ENCODE measurements around the gene ZNF367. TPM values are rescaled to one million over a fixed set of nuclear protein-coding genes. Genes with fewer than 3 reads are reported as not detected.
A peak's percentile ranks its signal among the peaks of the same experiment; 100 is the strongest.

ZNF367 gene
- total and polyA plus RNA-seq, 2 experiments from 2014 or later = 0.98 to 3.6 TPM

DNA sequence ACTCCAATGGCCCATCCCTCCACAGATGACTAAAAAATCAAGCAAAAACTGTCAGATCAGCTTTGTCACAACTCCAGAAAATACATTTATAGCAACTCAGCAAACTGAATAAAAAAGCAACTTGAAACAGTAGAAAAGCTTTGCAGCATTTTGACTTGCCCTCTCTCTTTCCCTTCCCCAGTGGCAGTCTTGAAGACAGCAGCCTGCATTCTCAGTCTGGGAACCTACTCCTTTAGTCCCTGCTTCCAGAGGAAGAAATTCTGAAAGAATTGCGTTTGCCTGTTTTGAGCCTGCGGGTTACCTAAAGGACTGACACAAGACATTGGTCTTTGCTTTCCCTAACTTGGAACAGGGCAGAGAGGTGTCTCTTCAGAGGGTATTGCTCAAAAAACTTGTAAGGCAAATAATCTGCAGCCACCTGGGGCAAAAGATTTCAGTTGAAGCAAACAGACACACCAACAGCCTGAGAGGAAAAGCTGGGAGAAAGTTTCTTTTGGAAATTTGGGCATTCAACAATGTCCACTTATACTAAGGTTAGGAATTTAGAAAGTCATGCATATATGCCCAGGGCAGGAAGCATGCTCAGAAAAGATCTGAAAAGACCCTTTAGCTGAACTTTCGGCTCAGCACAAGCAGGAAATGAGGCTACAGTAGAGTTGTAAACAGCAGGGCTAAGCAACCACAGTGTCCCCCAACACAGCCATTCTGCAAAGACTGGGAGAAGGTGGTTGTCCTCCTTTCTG, 19.4 kb downstream of the ZNF367 start:
- Histone ChIP-seq H3K4me1 (ENCODE audit: insufficient read depth) (no peaks in the 10 kb centered on the region), H3K27me3 (no peaks in the 10 kb centered on the region), H3K9me3 (ENCODE audit: low read depth) (no peaks in the 10 kb centered on the region), H3K27ac (peak overlapping the region; percentile 8), H3K4me3 (no peak overlapping the region), H2AFZ (peak overlapping the region; percentile 39), H3K36me3 (replicated peaks; ENCODE audit: insufficient read depth, low read depth) (no peaks in the 10 kb centered on the region), H3K79me2 (peaks cover 31% of the 10 kb centered on the region), H3K9me2 (replicated peaks; ENCODE audit: insufficient read depth) (no peaks in the 10 kb centered on the region), H3K4me2 (no peak overlapping the region), H4K20me1 (ENCODE audit: insufficient read depth, poor library complexity, severe bottlenecking) (no peaks in the 10 kb centered on the region)
- 76% methylated on average over 3 of the region's 3 CpGs for WGBS (ENCODE audit: low lambda C conversion rate, missing lambda C conversion rate)
- DNase-seq (ENCODE audit: low spot score) = no peak
- TF ChIP-seq, protein P1, sequence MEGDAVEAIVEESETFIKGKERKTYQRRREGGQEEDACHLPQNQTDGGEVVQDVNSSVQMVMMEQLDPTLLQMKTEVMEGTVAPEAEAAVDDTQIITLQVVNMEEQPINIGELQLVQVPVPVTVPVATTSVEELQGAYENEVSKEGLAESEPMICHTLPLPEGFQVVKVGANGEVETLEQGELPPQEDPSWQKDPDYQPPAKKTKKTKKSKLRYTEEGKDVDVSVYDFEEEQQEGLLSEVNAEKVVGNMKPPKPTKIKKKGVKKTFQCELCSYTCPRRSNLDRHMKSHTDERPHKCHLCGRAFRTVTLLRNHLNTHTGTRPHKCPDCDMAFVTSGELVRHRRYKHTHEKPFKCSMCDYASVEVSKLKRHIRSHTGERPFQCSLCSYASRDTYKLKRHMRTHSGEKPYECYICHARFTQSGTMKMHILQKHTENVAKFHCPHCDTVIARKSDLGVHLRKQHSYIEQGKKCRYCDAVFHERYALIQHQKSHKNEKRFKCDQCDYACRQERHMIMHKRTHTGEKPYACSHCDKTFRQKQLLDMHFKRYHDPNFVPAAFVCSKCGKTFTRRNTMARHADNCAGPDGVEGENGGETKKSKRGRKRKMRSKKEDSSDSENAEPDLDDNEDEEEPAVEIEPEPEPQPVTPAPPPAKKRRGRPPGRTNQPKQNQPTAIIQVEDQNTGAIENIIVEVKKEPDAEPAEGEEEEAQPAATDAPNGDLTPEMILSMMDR (IDR thresholded peaks at IDR 0.05; ENCODE audit: poor library complexity) = no peak
- TF ChIP-seq EZH2phosphoT487 (IDR thresholded peaks at IDR 0.05; ENCODE audit: low read depth, severe bottlenecking, unreplicated experiment) (no peak), EZH2 (IDR thresholded peaks at IDR 0.05; ENCODE audit: borderline replicate concordance) (no peak)

DNA sequence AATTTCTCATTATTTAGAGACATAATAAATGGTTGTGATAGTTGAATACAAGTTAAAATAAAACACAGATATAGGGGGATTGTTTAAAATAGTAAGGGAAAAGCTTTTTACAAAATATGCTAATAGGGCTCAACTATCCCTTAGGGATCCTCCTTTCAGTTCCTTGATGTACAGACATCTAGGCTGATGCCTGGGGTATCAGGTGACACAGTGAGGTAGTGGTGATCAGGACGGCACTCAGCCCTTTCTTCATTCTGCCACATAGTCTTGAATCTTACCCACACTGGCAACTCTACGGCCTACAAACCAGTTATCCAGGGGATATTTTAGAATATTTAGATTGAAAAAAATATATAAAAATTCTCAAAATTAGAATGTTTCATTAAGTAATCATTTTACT, 22.2 kb downstream of the ZNF367 start:
- WGBS (ENCODE audit: low lambda C conversion rate, missing lambda C conversion rate) = 87% methylated on average over 2 of the region's 2 CpGs
- H3K27ac ChIP-seq = no peak overlapping the region
- no peaks in the 10 kb centered on the region for H3K9me3 ChIP-seq (ENCODE audit: low read depth)
- no peak overlapping the region for H3K4me3 ChIP-seq
- no peak for TF ChIP-seq EZH2 (IDR thresholded peaks at IDR 0.05; ENCODE audit: borderline replicate concordance)
- no peak for TF ChIP-seq EZH2phosphoT487 (IDR thresholded peaks at IDR 0.05; ENCODE audit: low read depth, severe bottlenecking, unreplicated experiment)
- no peak overlapping the region for H2AFZ ChIP-seq
- H4K20me1 ChIP-seq (ENCODE audit: insufficient read depth, poor library complexity, severe bottlenecking) = no peaks in the 10 kb centered on the region
- peaks cover 14% of the 10 kb centered on the region for H3K79me2 ChIP-seq
- no peaks in the 10 kb centered on the region for H3K36me3 ChIP-seq (replicated peaks; ENCODE audit: insufficient read depth, low read depth)
- H3K9me2 ChIP-seq (replicated peaks; ENCODE audit: insufficient read depth) = no peaks in the 10 kb centered on the region
- H3K4me1 ChIP-seq (ENCODE audit: insufficient read depth) = peaks cover 7% of the 10 kb centered on the region
- no peaks in the 10 kb centered on the region for H3K27me3 ChIP-seq
- no peak for DNase-seq (ENCODE audit: low spot score)
- H3K4me2 ChIP-seq = no peak overlapping the region

DNA sequence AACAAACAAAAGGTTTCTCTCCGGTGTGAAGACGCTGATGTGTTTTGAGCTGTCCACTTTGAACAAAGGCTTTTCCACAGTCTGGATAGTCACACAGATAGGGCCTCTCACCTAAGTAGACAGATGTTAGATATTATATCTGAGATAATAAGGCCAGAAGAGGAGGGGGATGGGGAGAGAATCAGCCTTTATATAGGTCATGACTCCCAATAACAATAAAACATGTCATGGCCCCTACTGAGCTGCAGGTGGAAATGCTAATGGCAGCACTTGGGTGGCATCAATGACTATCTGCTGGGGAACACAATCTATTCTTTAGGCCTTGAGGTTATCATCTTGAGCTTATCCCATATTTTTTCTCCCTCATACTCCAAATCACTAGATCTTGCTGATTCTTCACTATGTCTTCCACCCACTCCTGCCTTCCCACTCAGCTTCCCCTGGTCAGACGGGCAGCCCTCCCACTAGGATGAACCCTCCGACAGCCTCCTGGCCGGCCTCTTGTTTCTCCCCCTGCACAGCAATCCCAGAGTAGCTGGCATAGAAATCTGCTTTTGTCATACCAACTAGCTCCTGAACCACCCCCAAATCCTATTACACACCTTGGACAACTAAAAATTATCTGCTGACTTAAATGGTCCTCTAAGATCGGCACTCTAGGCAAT, 23.2 kb downstream of the ZNF367 start:
- DNase-seq (ENCODE audit: low spot score) = no peak
- 92% methylated on average over 6 of the region's 6 CpGs for WGBS (ENCODE audit: low lambda C conversion rate, missing lambda C conversion rate)
- H3K9me3 ChIP-seq (ENCODE audit: low read depth) = no peaks in the 10 kb centered on the region
- no peaks in the 10 kb centered on the region for H3K9me2 ChIP-seq (replicated peaks; ENCODE audit: insufficient read depth)
- H3K27me3 ChIP-seq = no peaks in the 10 kb centered on the region
- H3K4me3 ChIP-seq = no peak overlapping the region
- TF ChIP-seq, protein P1 (IDR thresholded peaks at IDR 0.05; ENCODE audit: poor library complexity) = no peak
- no peak overlapping the region for H3K4me2 ChIP-seq
- no peaks in the 10 kb centered on the region for H3K36me3 ChIP-seq (replicated peaks; ENCODE audit: insufficient read depth, low read depth)
- H3K4me1 ChIP-seq (ENCODE audit: insufficient read depth) = peaks cover 7% of the 10 kb centered on the region
- no peak overlapping the region for H2AFZ ChIP-seq
- H4K20me1 ChIP-seq (ENCODE audit: insufficient read depth, poor library complexity, severe bottlenecking) = no peaks in the 10 kb centered on the region
- H3K79me2 ChIP-seq = peaks cover 5% of the 10 kb centered on the region
- no peak overlapping the region for H3K27ac ChIP-seq

DNA sequence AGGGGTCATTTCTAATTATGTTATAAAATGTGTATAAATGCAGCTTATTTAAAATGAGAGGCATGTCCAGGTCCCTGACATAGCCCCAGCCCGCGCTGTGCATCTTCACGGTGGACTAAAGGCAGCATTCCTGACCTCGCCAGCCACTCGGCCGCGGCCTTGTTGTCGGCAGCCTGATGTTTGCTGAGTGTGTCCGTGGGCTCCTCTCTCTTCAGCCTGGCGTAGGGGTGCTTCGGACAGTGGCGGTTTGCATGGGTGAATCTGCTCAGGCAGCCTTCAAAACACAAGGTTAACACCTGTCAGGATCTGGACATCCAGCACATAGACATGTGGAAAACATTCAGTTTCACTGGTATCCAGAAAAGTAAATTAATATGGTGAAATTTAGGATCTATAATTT, 25.9 kb downstream of the ZNF367 start:
- Histone ChIP-seq H2AFZ (no peak overlapping the region), H3K27ac (peak overlapping the region; percentile 96), H3K4me1 (ENCODE audit: insufficient read depth) (peaks cover 7% of the 10 kb centered on the region), H3K4me3 (no peak overlapping the region), H3K4me2 (no peak overlapping the region), H4K20me1 (ENCODE audit: insufficient read depth, poor library complexity, severe bottlenecking) (no peaks in the 10 kb centered on the region), H3K9me2 (replicated peaks; ENCODE audit: insufficient read depth) (no peaks in the 10 kb centered on the region), H3K9me3 (ENCODE audit: low read depth) (no peaks in the 10 kb centered on the region), H3K79me2 (no peaks in the 10 kb centered on the region), H3K36me3 (replicated peaks; ENCODE audit: insufficient read depth, low read depth) (no peaks in the 10 kb centered on the region), H3K27me3 (no peaks in the 10 kb centered on the region)
- TF ChIP-seq EZH2phosphoT487 (IDR thresholded peaks at IDR 0.05; ENCODE audit: low read depth, severe bottlenecking, unreplicated experiment) = no peak
- TF ChIP-seq, protein P1 (IDR thresholded peaks at IDR 0.05; ENCODE audit: poor library complexity) = no peak
- no peak for TF ChIP-seq EZH2 (IDR thresholded peaks at IDR 0.05; ENCODE audit: borderline replicate concordance)
- 97% methylated on average over 12 of the region's 12 CpGs for WGBS (ENCODE audit: low lambda C conversion rate, missing lambda C conversion rate)
- no peak for DNase-seq (ENCODE audit: low spot score)

Data from hepatocyte (in vitro differentiated cells).